ENCODE results near the gene DSC1. TPM values are rescaled to one million over a fixed set of nuclear protein-coding genes. Genes with fewer than 3 reads are reported as not detected.
"Not testable (repeated sequence)": the region's sequence is repeated elsewhere in the genome, so short reads cannot be mapped to it uniquely, and the experiment has no call there.

The DSC1 gene
- total RNA-seq, 4 donors from 2014 or later = not detected

GRCh38 chr18:31125878-31126277 is 36.8 kb downstream of the DSC1 start:
- 88 to 90% methylated on average over 1 of the region's 1 CpG for WGBS, 2 donors (ENCODE audit: low coverage in 1 of 2)
- Histone ChIP-seq H3K4me1 (no peaks in the 10 kb centered on the region), H3K27ac (no peak overlapping the region), H3K4me3 (no peak overlapping the region), H3K36me3 (no peaks in the 10 kb centered on the region), H3K27me3 (no peaks in the 10 kb centered on the region), H3K9me3 (no peaks in the 10 kb centered on the region)
- ATAC-seq = no peak
- TF ChIP-seq POLR2AphosphoS5 (IDR thresholded peaks at IDR 0.05) = no peak
- TF ChIP-seq POLR2A (IDR thresholded peaks at IDR 0.05) = no peak
- TF ChIP-seq CTCF (IDR thresholded peaks at IDR 0.05) = no peak
- TF ChIP-seq EP300 (IDR thresholded peaks at IDR 0.05) = no peak

- not testable (repeated sequence) for H3K27me3 ChIP-seq, H3K4me3 ChIP-seq, H3K27ac ChIP-seq, ATAC-seq, H3K4me1 ChIP-seq, H3K36me3 ChIP-seq, H3K9me3 ChIP-seq
- 50 to 80% methylated on average over 1 to 2 of the region's 2 CpGs for WGBS, 2 donors (ENCODE audit: low coverage in 1 of 2)
Observed at GRCh38 chr18:31123125-31123524, 39.5 kb downstream of the DSC1 start.

GRCh38 chr18:31120594-31120993 is 42.1 kb downstream of the DSC1 start:
- no peak overlapping the region for H3K4me3 ChIP-seq
- TF ChIP-seq POLR2A (IDR thresholded peaks at IDR 0.05) = no peak
- TF ChIP-seq POLR2AphosphoS5 (IDR thresholded peaks at IDR 0.05) = no peak
- no peak for TF ChIP-seq CTCF (IDR thresholded peaks at IDR 0.05)
- TF ChIP-seq EP300 (IDR thresholded peaks at IDR 0.05) = no peak
- no peaks in the 10 kb centered on the region for H3K9me3 ChIP-seq
- H3K4me1 ChIP-seq = no peaks in the 10 kb centered on the region
- no peak overlapping the region for H3K27ac ChIP-seq
- no peak for ATAC-seq
- H3K36me3 ChIP-seq = no peaks in the 10 kb centered on the region
- 35 to 40% methylated on average over 2 of the region's 2 CpGs for WGBS, 2 donors (ENCODE audit: low coverage in 1 of 2)
- no peaks in the 10 kb centered on the region for H3K27me3 ChIP-seq

GRCh38 chr18:31116853-31117595 is 45.6 kb downstream of the DSC1 start:
- TF ChIP-seq POLR2A (IDR thresholded peaks at IDR 0.05) (no peak), CTCF (IDR thresholded peaks at IDR 0.05) (no peak), EP300 (IDR thresholded peaks at IDR 0.05) (no peak), POLR2AphosphoS5 (IDR thresholded peaks at IDR 0.05) (no peak)
- Histone ChIP-seq H3K27ac (no peak overlapping the region), H3K4me3 (no peak overlapping the region), H3K4me1 (no peaks in the 10 kb centered on the region), H3K27me3 (no peaks in the 10 kb centered on the region), H3K9me3 (no peaks in the 10 kb centered on the region), H3K36me3 (no peaks in the 10 kb centered on the region)
- WGBS, 2 donors (ENCODE audit: low coverage in 1 of 2) = 69 to 79% methylated on average over 2 of the region's 2 CpGs
- no peak for ATAC-seq

GRCh38 chr18:31112804-31113203 is 49.9 kb downstream of the DSC1 start:
- Histone ChIP-seq H3K36me3 (no peaks in the 10 kb centered on the region), H3K9me3 (no peaks in the 10 kb centered on the region), H3K4me3 (no peak overlapping the region), H3K27me3 (no peaks in the 10 kb centered on the region), H3K27ac (no peak overlapping the region), H3K4me1 (no peaks in the 10 kb centered on the region)
- no peak for ATAC-seq
- TF ChIP-seq POLR2A (IDR thresholded peaks at IDR 0.05) (no peak), CTCF (IDR thresholded peaks at IDR 0.05) (no peak), EP300 (IDR thresholded peaks at IDR 0.05) (no peak), POLR2AphosphoS5 (IDR thresholded peaks at IDR 0.05) (no peak)
- WGBS, 2 donors (ENCODE audit: low coverage in 1 of 2) = 57 to 76% methylated on average over 2 of the region's 2 CpGs
